HG03175 (cell line): Measurements from ENCODE around the gene KRTAP5-6.

Source experiments
- ATAC-seq: cut with Tn5 transposase; IDR thresholded peaks from one replicate; pipeline ENCODE4 v1.9.1; 2021; ENCODE audit warnings: mild to moderate bottlenecking, moderate library complexity; ENCODE audit not compliant: unreplicated experiment

Gene KRTAP5-6

GRCh38 chr11:1696608-1697570 lies at the start of gene KRTAP5-6:
KRTAP5-6 (plus strand) TSS chr11:1697195; CDS start chr11:1697246, 51 bp downstream.
- no peak for ATAC-seq

GRCh38 chr11:1647901-1648652 lies 48.9 kb upstream of the KRTAP5-6 start:
- no peak for ATAC-seq

GRCh38 chr11:1648653-1649420 lies 48.2 kb upstream of the KRTAP5-6 start:
- ATAC-seq = no peak

- ATAC-seq = no peak
Measured at GRCh38 chr11:1650034-1650917, 46.7 kb upstream of the KRTAP5-6 start.

- ATAC-seq = no peak
Measured at GRCh38 chr11:1650918-1651262, 46.1 kb upstream of the KRTAP5-6 start.

- ATAC-seq = no peak
Measured at GRCh38 chr11:1651411-1651980, 45.5 kb upstream of the KRTAP5-6 start.

- ATAC-seq = no peak
Measured at GRCh38 chr11:1652026-1652425, 45.0 kb upstream of the KRTAP5-6 start.

GRCh38 chr11:1652442-1652770 lies 44.6 kb upstream of the KRTAP5-6 start:
- ATAC-seq = no peak

- ATAC-seq = no peak
Measured at GRCh38 chr11:1652771-1653540, 44.0 kb upstream of the KRTAP5-6 start.

GRCh38 chr11:1653541-1654387 lies 43.2 kb upstream of the KRTAP5-6 start:
- ATAC-seq = no peak

- ATAC-seq = no peak
Measured at GRCh38 chr11:1654388-1655167, 42.4 kb upstream of the KRTAP5-6 start.

GRCh38 chr11:1655168-1656060 lies 41.6 kb upstream of the KRTAP5-6 start:
- no peak for ATAC-seq

- no peak for ATAC-seq
Measured at GRCh38 chr11:1656061-1656441, 40.9 kb upstream of the KRTAP5-6 start.

- ATAC-seq = no peak
Measured at GRCh38 chr11:1656670-1657069, 40.3 kb upstream of the KRTAP5-6 start.

- no peak for ATAC-seq
Measured at GRCh38 chr11:1659506-1659905, 37.5 kb upstream of the KRTAP5-6 start.

- ATAC-seq = no peak
Measured at GRCh38 chr11:1660111-1660867, 36.7 kb upstream of the KRTAP5-6 start.
